ENCODE results near the gene VPREB1.
"Not testable (repeated sequence)": the region's sequence is repeated elsewhere in the genome, so short reads cannot be mapped to it uniquely, and the experiment has no call there.

VPREB1 gene, protein sequence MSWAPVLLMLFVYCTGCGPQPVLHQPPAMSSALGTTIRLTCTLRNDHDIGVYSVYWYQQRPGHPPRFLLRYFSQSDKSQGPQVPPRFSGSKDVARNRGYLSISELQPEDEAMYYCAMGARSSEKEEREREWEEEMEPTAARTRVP

DNA sequence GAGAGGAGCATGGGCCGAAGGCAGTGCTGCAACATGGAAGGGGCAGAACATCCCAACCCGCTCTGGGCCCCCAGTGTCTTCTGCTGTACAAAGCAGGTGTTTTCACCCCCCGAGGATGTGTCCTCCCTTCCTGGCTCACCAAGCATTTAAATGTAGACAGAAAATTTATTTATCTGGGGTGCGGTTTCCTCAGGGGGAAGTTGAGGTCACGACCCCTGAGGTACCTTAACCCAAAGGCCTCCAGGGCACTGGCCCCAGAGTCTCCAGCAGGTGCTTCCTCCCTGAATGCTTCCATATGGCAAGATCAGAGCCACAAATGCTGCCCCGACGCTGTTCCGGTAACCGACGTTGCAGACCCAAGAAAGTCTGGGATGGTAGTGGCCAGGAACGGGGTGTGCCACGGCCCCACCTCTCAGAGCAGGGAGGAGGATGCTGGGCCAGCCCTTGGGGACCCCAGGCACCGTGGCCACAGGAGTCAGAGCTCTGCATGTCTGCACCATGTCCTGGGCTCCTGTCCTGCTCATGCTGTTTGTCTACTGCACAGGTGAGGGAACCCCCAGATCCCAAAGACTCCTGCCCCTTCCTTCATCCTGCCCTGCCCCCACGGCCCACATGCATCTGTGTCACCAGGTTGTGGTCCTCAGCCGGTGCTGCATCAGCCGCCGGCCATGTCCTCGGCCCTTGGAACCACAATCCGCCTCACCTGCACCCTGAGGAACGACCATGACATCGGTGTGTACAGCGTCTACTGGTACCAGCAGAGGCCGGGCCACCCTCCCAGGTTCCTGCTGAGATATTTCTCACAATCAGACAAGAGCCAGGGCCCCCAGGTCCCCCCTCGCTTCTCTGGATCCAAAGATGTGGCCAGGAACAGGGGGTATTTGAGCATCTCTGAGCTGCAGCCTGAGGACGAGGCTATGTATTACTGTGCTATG is at the start of gene VPREB1:
Gene VPREB1 (plus strand): TSS at position 471 of the 935 bp plus-strand sequence. CDS start 28 bp downstream, at position 499.
- no peak for DNase-seq (ENCODE audit: low read depth, low spot score)

DNA sequence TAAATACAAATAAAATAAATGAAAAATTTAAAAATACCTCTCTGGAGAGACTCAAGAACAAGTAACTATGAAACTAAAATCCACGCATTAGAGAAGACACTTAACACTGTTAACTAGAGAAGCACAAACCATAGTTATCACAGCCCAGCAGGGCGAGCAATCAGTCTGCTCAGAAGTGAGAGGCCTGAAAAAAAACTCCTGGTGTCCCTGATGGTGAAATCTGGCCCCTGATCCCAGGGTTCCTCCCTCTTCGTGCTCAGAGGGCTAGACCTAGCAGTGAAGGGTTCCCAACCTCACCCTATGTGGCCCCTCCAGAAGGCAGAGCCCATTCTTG is 49.7 kb upstream of the VPREB1 start:
- no peak for DNase-seq (ENCODE audit: low read depth, low spot score)

DNA sequence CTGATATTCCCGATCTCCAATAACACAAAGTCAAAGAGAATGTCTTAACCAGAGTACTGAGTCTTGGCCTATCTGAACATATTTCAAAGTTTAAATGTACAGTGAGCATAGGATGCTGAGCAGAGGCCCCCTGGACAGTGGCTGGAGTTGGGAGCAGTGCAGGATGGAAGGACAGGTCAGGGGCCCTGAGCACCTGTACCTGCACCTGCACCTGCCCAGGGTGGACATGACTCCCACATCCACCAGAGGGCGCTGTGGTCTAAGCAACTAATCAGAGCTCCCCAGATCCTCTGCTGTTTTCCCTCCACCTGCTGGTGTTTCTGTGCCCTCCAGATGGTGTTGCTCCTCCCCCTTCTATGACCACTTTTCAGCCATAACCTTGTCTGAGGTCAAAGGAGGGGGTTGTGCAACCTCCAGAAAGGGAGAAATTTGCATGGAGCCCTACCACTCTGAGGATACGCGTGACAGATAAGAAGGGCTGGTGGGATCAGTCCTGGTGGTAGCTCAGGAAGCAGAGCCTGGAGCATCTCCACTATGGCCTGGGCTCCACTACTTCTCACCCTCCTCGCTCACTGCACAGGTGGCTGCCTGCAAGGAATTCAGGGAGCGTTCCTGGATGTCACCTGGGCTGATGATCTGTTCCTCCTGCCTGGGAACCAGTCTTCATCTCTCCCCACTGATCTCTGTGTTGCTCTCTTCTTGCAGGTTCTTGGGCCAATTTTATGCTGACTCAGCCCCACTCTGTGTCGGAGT is 49.1 kb upstream of the VPREB1 start:
- DNase-seq (ENCODE audit: low read depth, low spot score), result peak; percentile 88

DNA sequence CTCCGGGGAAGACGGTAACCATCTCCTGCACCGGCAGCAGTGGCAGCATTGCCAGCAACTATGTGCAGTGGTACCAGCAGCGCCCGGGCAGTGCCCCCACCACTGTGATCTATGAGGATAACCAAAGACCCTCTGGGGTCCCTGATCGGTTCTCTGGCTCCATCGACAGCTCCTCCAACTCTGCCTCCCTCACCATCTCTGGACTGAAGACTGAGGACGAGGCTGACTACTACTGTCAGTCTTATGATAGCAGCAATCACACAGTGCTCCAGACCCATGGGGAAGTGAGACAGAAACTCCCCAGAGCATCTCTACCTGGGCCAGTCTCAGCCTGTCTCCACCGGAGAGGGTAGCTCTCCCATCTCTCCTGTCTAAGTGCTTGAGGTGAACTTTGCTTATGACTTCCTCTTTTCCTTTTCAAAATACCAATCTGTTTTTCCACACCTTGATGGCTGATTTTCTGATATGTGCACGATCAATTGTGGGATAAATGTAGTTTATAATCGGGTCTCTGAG is 48.5 kb upstream of the VPREB1 start:
- DNase-seq (ENCODE audit: low read depth, low spot score), result no peak

DNA sequence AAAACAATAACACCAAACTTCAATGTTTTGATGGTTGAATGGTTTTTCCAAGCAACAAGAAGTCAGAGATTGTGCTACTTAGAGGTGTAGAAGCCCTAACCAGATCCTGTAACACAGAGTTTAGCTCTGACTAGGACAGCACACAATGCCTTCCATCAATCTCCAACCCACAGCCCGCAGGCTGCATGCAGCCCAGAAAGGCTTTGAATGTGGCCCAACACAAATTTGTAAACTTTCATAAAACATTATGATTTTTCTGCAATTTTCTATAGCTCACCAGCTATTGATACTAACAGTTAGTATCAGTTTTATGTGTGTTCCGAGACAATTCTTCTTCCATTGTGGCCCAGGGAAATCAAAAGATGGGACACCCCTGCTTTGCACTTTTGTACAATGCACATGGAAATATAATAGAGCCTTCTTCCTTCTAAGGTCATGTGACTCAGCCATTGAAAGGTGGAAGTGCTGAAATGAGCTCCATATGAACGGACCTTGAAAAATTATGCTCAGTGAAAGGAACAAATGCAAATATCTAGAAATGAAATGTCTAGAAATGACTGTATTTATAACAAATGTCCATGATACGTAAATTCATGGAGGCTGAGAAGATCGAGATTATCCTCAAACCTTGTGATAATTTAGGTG is 47.6 kb upstream of the VPREB1 start:
- no peak for DNase-seq (ENCODE audit: low read depth, low spot score)

DNA sequence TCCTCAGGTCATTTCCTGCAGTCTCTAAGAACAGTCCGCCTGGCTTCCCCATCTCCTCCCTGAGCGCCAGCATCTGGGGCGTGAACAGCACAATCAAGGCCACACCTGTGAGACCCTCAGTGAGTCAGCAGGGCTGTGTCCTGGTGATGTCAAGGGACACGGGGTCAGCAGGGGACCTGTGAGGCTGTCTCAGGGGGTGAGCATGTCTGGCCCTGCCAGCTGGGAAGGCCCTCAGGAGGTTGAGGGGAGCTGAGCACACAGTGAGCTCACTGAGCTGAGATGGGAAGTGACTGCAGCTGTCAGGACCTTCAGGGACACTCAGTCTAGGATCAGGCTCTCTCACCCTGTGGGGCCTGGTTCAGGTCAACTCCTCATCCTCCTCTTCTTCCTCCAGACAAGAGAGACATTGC is 46.6 kb upstream of the VPREB1 start:
- DNase-seq (ENCODE audit: low read depth, low spot score), result no peak

DNA sequence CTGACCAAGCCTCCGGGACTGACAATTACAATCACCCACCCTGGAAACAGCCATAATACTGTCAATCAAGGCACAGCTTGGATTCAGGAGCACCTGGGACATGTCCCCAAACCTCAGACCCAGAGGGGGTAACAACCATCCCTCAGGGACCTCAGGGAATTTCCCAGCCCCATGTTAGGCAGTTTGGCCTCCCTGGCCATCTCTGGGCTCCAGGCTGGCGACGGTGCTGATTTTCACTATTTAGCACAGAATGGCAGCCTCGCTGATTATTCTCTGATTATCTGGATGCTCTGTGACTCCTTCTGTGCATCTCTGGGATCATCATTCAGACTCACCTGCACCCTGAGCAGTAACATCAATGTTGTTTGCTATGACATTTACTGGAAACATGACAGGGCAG is 45.8 kb upstream of the VPREB1 start:
- no peak for DNase-seq (ENCODE audit: low read depth, low spot score)

DNA sequence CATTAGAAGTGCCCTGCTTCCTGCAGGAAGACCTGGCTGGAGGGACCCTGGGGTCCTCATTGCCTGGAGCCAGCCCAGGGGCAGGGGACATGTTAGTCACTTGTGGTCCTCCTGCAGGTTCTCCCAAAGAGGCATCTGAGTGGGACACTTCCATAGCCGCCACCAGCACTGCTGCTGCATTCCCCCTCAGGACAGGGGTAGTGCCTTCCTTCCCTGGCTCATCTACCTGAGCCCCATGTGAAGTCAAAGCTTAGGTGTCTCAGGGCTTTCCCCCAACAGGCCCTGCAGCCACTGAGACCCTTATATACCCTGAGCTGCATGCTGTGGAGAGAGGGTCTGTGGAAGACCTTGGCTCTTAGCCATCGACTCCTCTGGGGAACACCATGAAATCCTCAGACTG is 45.0 kb upstream of the VPREB1 start:
- no peak for DNase-seq (ENCODE audit: low read depth, low spot score)

DNA sequence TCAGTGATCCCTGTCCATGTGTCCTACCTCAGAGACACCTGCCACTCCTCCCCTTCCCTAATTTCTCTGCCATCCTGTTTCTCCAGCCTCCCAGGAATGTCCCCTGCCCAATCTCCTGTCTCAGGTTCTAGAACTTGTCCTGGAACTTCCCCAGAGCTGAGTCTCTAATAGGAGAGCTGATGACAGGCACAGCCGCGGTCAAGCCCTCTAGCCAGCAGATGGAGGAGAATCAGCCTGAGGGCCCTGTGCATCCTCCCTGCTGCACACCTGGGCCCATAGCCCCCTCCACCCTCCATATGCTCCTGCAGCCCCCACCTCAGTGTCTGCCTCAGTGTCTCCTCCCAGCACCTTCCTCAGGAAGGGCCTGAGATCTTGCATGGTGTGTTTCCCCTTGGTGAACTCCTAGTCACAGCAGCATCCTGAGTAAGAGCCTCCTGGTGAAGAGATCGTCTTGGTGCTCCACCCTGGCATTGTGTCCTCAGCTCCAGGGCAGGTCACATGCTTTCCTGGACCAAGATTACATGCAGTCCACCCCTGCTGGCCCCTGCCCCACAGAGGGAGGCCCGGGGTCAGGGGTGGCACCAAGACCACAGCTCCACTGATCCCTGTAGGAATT is 43.9 kb upstream of the VPREB1 start:
- DNase-seq (ENCODE audit: low read depth, low spot score), result no peak

DNA sequence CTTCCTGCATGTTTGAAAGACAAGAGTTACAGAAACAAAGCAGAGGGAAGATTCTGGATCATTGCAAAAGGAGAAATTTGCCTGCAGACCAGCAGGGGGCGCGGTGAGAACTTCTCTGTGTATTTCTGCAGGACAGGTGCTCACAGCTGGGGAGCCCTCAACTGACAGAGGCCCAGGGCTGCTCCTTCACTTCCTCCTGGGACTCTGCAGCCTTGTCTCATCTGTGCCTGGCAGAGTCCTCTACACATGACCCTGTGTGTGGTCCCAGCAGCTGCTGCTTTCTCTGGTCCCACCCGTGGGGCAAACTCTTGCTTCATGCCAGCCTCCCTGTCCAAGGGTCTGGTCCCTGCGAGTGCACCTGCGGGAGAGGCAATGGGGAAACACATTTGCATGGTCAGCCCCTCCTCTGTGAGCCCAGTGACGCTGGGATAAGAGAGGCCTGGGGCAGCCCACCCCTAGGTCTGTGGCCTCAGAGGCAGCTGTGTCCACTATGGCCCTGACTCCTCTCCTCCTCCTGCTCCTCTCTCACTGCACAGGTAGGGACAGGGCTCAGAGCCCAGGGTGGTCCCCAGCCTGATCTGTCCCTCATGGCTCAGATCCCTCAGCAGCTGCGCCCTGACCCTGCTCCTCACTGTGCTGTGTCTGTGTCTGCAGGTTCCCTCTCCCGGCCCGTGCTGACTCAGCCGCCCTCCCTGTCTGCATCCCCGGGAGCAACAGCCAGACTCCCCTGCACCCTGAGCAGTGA is 43.2 kb upstream of the VPREB1 start:
- DNase-seq (ENCODE audit: low read depth, low spot score), result peak; percentile 72

DNA sequence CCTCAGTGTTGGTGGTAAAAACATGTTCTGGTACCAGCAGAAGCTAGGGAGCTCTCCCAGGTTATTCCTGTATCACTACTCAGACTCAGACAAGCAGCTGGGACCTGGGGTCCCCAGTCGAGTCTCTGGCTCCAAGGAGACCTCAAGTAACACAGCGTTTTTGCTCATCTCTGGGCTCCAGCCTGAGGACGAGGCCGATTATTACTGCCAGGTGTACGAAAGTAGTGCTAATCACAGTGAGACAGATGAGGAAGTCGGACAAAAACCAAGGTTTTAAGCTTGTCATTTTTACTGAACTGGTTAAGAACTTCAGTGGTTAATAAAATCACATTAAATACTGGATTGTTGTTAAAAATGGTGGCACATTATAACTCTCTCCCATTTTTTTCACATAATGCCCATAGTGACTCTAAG is 42.6 kb upstream of the VPREB1 start:
- no peak for DNase-seq (ENCODE audit: low read depth, low spot score)

DNA sequence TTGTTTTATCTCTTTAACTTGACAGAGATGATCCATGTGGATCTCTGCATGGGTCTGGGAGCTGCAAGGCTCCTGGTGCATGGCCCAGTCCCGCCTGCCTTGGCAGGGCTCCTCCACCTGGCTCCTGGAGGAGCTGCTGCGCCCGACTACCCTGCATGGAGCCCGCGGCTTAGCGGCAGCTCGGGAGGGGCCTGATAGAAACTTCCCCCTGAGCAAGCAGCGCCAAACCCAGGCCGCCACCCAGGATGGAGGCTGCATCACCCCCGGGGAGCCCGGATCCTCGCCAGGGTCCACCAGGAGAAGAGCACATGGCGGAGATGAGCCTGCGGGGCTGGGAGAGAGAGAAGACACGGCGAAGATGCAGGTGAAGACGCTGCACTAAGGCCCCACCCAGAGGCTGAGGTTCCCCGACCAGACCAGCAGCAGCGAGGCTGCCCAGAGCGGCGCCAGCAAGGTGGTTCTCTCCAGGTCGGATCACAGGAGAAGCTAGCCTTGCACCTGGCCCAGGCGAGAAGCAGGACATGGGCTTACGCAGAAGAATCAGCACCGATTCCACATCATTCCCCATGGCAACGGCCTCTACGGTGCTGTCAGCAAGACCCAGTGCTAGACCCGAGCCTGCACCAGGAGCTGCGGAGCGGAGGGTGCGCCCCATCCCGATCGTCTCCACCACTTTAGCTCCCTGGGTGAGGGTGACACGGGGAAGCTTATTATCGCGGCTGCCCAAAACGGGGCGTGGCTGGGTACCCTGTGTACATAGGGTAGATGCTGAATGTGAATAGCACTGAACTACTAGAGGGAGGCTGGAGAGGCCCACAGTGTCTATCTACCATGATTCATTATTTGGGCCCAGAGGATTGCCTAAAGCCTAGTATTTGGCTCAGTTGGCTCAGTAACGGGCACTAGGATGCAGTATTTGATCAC is 41.3 kb upstream of the VPREB1 start:
- no peak for DNase-seq (ENCODE audit: low read depth, low spot score)

DNA sequence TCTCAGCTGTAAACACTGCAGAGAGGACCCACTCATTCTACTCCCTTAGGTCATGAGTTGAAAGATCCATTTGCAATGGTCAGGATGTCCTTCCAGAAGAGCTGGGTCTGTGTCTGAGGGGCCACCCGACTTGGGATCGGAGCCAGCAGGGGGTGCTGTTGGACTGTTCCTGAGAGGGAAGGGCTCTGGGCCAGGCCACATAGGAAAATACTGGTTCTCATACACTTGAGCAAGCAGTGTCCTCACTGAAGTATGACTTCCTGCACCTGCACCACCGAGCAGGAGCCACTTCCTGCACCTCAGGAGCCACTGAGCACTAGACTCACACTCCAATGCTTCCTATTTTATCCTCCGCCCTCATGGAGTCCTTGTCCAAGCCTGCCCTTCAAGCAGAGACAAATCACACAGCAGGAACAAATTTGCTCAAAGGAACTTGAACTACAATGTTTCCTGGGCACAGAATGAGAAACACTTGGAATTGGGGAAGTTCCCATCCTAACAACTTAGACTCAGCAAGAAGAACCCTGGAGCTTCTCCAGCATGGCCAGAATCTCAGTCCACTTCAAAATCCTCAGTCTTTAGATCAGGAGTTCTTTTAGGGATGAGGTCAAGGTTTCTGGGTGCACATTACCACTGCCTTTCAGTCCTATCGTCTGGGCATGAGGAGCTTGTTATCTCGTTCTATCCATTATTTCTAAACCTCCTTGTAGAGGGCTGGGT is 36.6 kb upstream of the VPREB1 start:
- DNase-seq (ENCODE audit: low read depth, low spot score), result peak; percentile 81

DNA sequence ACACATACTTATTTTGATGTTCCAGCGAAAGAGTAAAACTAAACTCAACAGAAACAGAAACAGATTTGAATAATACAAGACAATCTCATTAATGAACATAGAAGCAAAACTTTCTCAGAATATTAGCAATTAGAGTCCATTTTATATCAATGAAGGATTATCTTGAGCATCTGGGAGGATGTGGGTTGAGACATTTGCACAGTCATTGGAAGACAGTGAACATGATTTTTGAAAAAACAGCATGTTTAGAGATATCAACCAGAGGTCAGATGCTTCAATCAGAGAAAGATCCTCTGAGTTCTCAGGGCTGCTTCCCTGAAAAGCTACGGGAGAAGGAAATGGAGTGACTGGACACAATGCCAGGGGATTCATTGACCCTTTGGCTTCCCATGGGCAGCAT is 35.9 kb upstream of the VPREB1 start:
- no peak for DNase-seq (ENCODE audit: low read depth, low spot score)

DNA sequence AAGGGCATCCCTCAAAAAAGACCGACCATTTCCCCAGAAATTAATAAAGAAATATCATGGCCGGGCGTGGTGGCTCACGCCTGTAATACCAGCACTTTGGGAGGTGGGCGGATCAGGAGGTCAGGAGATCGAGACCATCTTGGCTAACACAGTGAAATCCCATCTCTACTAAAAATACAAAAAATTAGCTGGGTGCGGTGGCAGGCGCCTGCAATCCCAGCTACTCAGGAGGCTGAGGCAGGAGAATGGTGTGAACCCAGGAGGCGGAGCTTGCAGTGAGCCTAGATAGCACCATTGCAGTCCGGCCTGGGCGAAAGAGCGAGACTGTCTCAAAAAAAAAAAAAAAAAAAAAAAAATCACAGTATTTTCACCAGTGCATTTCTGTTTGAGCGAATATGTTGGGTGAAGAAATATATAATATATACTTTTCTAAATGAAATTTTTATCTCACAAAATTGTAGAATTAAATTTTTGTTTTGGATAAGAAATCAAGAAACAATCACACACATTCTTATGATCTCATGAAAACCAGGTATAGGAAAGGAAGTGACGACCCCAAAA is 35.4 kb upstream of the VPREB1 start:
- DNase-seq (ENCODE audit: low read depth, low spot score), result not testable (repeated sequence)

DNA sequence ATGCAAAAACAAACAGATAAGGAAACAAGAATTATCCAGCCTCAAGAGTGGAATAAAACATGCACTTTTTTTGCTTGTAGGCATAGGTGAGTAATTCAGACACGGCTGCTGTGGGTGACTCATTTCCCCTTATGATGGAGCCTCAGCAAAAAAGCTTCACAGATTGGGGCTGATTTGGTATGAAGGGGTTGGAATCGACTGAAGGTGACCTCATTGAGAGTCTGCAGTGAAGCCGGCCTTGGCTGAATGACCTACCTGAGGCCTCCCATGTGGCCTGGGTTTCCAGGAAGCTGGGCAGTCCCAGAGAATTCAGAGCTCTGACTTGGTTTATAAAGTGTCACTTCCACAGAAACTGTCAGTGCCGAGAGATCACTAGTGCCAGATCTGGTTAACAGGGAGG is 34.2 kb upstream of the VPREB1 start:
- no peak for DNase-seq (ENCODE audit: low read depth, low spot score)

DNA sequence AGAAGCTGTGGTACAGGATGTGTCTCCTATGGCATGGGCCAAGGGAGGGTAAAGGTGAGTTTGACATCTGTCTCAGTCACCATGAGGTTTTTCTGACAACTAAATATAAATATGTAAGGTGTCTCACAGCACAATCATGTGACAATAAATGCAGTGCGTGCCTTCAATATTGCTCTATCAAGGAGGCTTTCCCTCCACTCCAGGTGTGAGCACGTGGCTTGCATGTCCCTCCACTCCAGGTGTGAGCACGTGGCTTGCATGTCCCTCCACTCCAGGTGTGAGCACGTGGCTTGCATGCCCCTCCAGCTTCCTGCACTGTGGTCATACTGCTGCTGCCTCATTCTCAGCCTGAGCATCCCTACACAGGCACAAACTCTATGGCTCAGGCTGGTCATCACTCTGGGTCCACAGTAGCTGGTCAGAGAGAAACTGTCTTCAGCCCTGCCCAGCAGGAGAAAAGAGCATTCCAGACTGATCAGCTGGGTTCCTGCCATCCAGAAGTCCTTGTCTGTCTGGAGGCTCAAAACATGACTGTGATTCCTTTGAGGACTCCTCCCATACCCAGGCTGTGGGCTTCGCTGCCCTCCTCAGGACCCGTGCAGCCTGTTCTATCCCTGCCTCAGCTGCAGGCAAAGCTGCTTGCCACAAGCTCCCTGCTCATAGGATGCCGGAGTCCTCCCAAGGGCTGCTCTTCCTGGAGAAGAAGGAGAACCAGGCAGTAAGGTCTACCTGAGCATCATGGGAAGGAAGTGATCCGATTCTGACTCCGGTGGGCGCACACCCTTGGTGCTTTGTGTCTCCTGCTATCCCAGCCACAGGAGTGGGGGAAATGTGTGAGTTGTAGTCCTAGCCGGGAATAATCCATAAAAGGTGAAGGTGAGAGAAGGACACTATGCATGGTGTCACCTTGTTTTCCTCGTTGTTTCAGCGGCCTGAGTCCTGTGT is 33.4 kb upstream of the VPREB1 start:
- DNase-seq (ENCODE audit: low read depth, low spot score), result no peak
